Cardiac fibroblast (primary cell): ENCODE results near the gene OR5M3.
A peak's percentile ranks its signal among the peaks of the same experiment; 100 is the strongest.

Experiments used
- DNase-seq, 2 donors: peaks; one replicate each; pipeline versions ENCODE4 v3.0.0 to v3.0.0-alpha.2; 2010; ENCODE audit warnings: low read depth in 2 of 2
- H3K4me3 ChIP-seq, 2 donors: replicated peaks in 1 of 2; 1 replicate in 1 of 2; 2 replicates in 1 of 2; pipeline ENCODE4 v1.5.1; 2011; ENCODE audit warnings: low read depth in 2 of 2, low read length in 2 of 2, mild to moderate bottlenecking in 2 of 2, moderate library complexity in 1 of 2
- CTCF ChIP-seq: IDR thresholded peaks from one replicate; pipeline ENCODE4 v1.5.1; 2011; ENCODE audit warnings: low read depth, mild to moderate bottlenecking, low read length, inconsistent platforms

Gene OR5M3

GRCh38 chr11:56473252-56473651 lies at the start of gene OR5M3:
OR5M3 (minus strand) TSS chr11:56473352; CDS start chr11:56470497, 2,855 bp downstream.
- TF ChIP-seq CTCF = no peak
- no peak for DNase-seq
- no peak within 1 kb of the TSS for H3K4me3 ChIP-seq

GRCh38 chr11:56522008-56522407 lies 48.9 kb upstream of the OR5M3 start:
- H3K4me3 ChIP-seq = no peak overlapping the region
- peak in 1 of 2 donors; percentile 1 for DNase-seq
- TF ChIP-seq CTCF = no peak

- no peak overlapping the region for H3K4me3 ChIP-seq
- no peak for DNase-seq
- TF ChIP-seq CTCF = no peak
Observed at GRCh38 chr11:56513280-56513679, 40.1 kb upstream of the OR5M3 start.

GRCh38 chr11:56509439-56509838 lies 36.3 kb upstream of the OR5M3 start:
- no peak for DNase-seq
- no peak for TF ChIP-seq CTCF
- no peak overlapping the region for H3K4me3 ChIP-seq

DNA sequence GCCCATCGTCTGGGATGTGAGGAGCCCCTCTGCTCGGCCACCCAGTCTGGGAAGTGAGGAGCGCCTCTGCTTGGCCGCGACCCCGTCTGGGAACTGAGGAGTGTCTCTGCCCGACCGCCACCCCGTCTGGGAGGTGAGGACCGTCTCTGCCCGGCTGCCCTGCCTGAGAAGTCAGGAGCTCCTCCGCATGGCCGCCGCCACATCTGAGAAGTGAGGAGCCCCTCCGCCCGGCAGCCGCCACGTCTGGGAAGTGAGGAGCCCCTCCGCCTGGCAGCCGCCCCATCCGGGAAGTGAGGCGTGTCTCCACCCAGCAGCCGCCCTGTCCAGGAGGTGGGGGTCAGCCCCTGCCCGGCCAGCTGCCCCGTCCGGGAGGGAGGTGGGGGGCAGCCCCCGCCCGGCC lies 23.9 kb upstream of the OR5M3 start:
- no peak overlapping the region for H3K4me3 ChIP-seq
- DNase-seq = no peak
- TF ChIP-seq CTCF = no peak

DNA sequence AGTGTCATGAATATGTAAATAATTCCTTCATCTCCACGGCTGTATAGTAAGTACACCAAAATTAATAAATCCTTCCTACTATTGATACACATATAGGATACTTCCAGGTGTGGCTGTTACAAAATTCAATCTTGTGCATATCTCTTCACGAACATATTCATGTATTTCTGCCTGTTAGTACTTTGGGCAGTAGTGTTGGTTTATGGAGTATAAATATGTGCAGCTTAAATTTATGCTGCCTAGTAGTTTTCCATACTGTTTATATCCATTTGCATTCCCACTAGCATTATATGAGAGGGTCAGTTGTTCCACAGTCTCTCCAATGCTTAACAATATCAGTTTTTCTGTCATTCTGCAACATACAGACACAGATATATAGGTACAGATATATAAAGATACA lies 22.0 kb upstream of the OR5M3 start:
- H3K4me3 ChIP-seq = no peak overlapping the region
- DNase-seq = no peak
- TF ChIP-seq CTCF = no peak

DNA sequence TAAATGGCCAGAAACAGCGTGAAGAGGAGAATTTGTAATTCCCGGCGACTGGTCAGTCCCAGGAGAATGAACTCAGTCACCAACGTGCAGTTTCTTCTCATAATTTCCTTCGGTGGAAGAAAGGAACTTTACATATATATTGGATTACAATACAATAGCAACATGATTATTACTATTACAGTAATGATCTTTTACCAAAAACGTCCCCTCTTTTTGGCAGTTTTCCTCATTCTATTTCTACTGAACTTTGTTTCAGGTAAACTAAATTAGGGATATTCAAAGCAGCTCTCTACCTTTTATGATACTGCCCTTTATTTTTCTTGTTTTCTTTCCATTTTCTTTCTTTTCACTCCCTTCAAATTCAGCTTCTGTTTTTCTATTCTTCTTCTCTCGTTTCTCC lies 18.1 kb upstream of the OR5M3 start, which contains the start of gene OR5M8:
OR5M8 (minus strand) TSS at position 101 of the 400 bp plus-strand sequence; CDS start at position 101, 0 bp downstream.
- DNase-seq = no peak
- TF ChIP-seq CTCF = no peak
- no peak within 1 kb of the TSS for H3K4me3 ChIP-seq
